HepG2 (cell line): ENCODE data around the gene MMP25. TPM values are rescaled to one million over a fixed set of nuclear protein-coding genes. Genes with fewer than 3 reads are reported as not detected.

Source experiments
- ARNT2 ChIP-seq: sonication (generic); formaldehyde crosslinking; IDR thresholded peaks from 2 replicates; pipeline ENCODE4 v1.8.0; 2022; ENCODE audit warnings: mild to moderate bottlenecking, low read depth, missing genetic modification reagents, moderate library complexity
- BHLHE40 ChIP-seq: IDR thresholded peaks from 2 replicates; pipeline ENCODE4 v1.6.1; 2011; ENCODE audit warnings: low read length, improper control_type of control experiment
- BORCS8-MEF2B ChIP-seq: sonication (generic); formaldehyde crosslinking; IDR thresholded peaks from 2 replicates; pipeline ENCODE4 v1.8.0; 2022; ENCODE audit warnings: mild to moderate bottlenecking, missing genetic modification reagents
- FLYWCH1 ChIP-seq: sonication (generic); formaldehyde crosslinking; IDR thresholded peaks from 2 replicates; pipeline ENCODE4 v1.8.1; 2023; ENCODE audit warnings: mild to moderate bottlenecking, missing genetic modification reagents
- GFI1 ChIP-seq: sonication (generic); formaldehyde crosslinking; IDR thresholded peaks from 2 replicates; pipeline ENCODE4 v1.5.0; 2020; ENCODE audit warnings: missing genetic modification reagents, mild to moderate bottlenecking, borderline replicate concordance
- KDM2A ChIP-seq: sonication (generic); formaldehyde crosslinking; IDR thresholded peaks from 2 replicates; pipeline ENCODE4 v1.4.0; 2020; ENCODE audit warnings: low read depth, missing genetic modification reagents, borderline replicate concordance
- NAIF1 ChIP-seq: sonication (generic); formaldehyde crosslinking; IDR thresholded peaks from 2 replicates; pipeline ENCODE4 v1.5.0; 2020; ENCODE audit warnings: mild to moderate bottlenecking, missing genetic modification reagents, borderline replicate concordance
- NR2F1 ChIP-seq, 2 experiments: fragments of 450-650 bp in 1 of 2; formaldehyde crosslinking in 1 of 2; IDR thresholded peaks; 2 replicates each; pipeline versions ENCODE4 v1.5.0 to v1.6.1; 2016 to 2020; ENCODE audit warnings: mild to moderate bottlenecking in 1 of 2, missing compliant biosample characterization in 1 of 2, missing genetic modification reagents in 1 of 2, moderate library complexity in 1 of 2
- SRF ChIP-seq: IDR thresholded peaks from 2 replicates; pipeline ENCODE4 v1.6.1; 2011; ENCODE audit warnings: mild to moderate bottlenecking, low read depth, low read length, moderate library complexity
- ZBTB20 ChIP-seq: sonication (generic); formaldehyde crosslinking; IDR thresholded peaks from 2 replicates; pipeline ENCODE4 v1.8.1; 2023; ENCODE audit warnings: missing genetic modification reagents, low read depth, mild to moderate bottlenecking, borderline replicate concordance
- ZBTB7A ChIP-seq: sonication (generic); formaldehyde crosslinking; IDR thresholded peaks from 2 replicates; pipeline ENCODE4 v1.8.0; 2022; ENCODE audit warnings: mild to moderate bottlenecking, missing genetic modification reagents
- polyA plus RNA-seq, 8 experiments: library from polyadenylated mRNA; depleted of rRNA in 3 of 8; stranded (reverse) in 7 of 8; unstranded in 1 of 8; fragments of >200 nt; fragmentation: Illumina TruSeq in 4 of 8; extraction: Trizol in 4 of 8; gene quantifications; 2 replicates each; pipeline versions ENCODE4 v1.2.1 to v1.2.3, GENCODE V29; 2011 to 2016; ENCODE audit warnings: low read depth in 4 of 8, missing spikeins in 1 of 8, mixed read lengths in 1 of 8; ENCODE audit not compliant: insufficient read depth in 1 of 8
- total RNA-seq, 5 experiments: library from RNA; depleted of rRNA; stranded (reverse); fragments of >200 nt; fragmentation: Illumina TruSeq; extraction: Trizol; gene quantifications; 2 replicates each; pipeline ENCODE4 v1.2.3, GENCODE V29; 2016; ENCODE audit warnings: low read depth in 1 of 5
- TF ChIP-seq, protein P1 (sequence below): sonication (generic); formaldehyde crosslinking; IDR thresholded peaks from 2 replicates; pipeline ENCODE4 v1.8.1; 2023; ENCODE audit warnings: mild to moderate bottlenecking, inconsistent platforms, moderate library complexity, missing genetic modification reagents, borderline replicate concordance
- TF ChIP-seq, protein P2 (sequence below): sonication (generic); formaldehyde crosslinking; IDR thresholded peaks from 2 replicates; pipeline ENCODE4 v1.8.0; 2022; ENCODE audit warnings: mild to moderate bottlenecking, missing genetic modification reagents; ENCODE audit not compliant: insufficient replicate concordance
- TF ChIP-seq, protein P3 (sequence below), 2 experiments: sonication (generic) in 1 of 2; formaldehyde crosslinking in 1 of 2; IDR thresholded peaks; 2 replicates each; pipeline versions ENCODE4 v1.4.0 to v1.6.1; 2016 to 2020; ENCODE audit warnings: borderline replicate concordance in 1 of 2, low read depth in 1 of 2, mild to moderate bottlenecking in 1 of 2, missing genetic modification reagents in 1 of 2
- TF ChIP-seq, protein P4 (sequence below): sonication (generic); formaldehyde crosslinking; conservative IDR thresholded peaks from 2 replicates; pipeline ENCODE4 v1.4.0; 2020; ENCODE audit warnings: missing genetic modification reagents

The MMP25 gene
- total and polyA plus RNA-seq, 2 of the 13 experiments (the other 11 are each of a cell fraction or from before 2014, with no cell fraction given): 0.04 to 0.08 TPM

DNA sequence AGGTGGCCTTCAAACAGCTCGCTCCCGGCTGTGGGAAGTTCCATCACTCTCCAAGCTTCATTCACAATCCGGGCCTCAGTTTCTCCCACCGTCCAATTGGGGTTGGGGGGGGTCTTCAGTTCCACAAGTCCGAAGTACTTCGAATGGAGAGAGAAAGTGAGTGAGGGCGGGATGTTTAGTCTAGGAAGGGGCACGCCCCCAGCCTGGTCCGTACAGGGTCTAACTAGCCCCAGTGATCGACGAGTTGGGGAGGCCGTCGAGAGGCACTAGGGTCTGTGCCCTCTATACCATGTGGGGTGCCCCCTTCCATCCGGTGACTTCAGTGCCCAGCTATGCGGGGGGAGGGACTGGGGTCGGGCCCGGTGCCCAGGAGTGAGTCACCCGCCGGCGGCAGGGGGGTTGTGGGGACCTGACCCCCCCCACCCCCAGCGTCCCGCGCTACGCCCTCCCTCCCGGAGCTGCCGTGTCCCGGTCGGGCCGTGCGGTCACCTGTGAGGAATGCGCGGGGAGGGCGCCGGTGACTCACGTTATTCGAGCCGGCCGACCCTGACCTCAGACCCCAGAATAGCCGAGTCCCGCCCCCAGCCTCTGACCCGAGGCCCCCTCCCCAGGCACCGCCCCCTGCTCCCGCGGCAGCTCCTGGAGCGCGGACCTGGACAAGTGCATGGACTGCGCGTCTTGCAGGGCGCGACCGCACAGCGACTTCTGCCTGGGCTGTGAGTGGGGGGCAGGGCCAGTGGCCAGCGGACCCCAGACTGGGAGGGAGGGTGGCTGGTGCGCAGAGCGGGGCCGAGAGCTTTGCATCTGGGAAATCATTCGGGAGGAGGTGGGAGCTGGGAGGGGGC lies 25.5 kb upstream of the MMP25 start (continued):
- TF ChIP-seq, protein P1, sequence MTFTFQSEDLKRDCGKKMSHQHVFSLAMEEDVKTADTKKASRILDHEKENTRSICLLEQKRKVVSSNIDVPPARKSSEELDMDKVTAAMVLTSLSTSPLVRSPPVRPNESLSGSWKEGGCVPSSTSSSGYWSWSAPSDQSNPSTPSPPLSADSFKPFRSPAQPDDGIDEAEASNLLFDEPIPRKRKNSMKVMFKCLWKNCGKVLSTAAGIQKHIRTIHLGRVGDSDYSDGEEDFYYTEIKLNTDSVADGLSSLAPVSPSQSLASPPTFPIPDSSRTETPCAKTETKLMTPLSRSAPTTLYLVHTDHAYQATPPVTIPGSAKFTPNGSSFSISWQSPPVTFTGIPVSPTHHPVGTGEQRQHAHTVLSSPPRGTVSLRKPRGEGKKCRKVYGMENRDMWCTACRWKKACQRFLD (CRISPR knock-in tag): peak; percentile 23; the same call in 1 of the 2 replicates
- TF ChIP-seq KDM2A (CRISPR knock-in tag) (peak; percentile 80; the same call in 1 of the 2 replicates), NAIF1 (CRISPR knock-in tag) (peak; percentile 46; the same call in 1 of the 2 replicates), ZBTB20 (peak; percentile 61; the same call in 1 of the 2 replicates), ARNT2 (CRISPR knock-in tag) (peak; percentile 57; the same call in 1 of the 2 replicates), SRF (no peak), ZBTB7A (CRISPR knock-in tag) (peak; percentile 83), BHLHE40 (peak; percentile 49; the same call in 1 of the 2 replicates), GFI1 (CRISPR knock-in tag) (peak; percentile 40; the same call in 1 of the 2 replicates), NR2F1 (CRISPR knock-in tag; IDR thresholded peaks at IDR 0.05) (peak; percentile 88 to 95; a peak in 3 of 4 replicates), BORCS8-MEF2B (peak; percentile 49; the same call in 1 of the 2 replicates), FLYWCH1 (CRISPR knock-in tag) (0 out of 2 replicates have a peak, but pooled peaks have one; percentile 17)
- TF ChIP-seq, protein P2, sequence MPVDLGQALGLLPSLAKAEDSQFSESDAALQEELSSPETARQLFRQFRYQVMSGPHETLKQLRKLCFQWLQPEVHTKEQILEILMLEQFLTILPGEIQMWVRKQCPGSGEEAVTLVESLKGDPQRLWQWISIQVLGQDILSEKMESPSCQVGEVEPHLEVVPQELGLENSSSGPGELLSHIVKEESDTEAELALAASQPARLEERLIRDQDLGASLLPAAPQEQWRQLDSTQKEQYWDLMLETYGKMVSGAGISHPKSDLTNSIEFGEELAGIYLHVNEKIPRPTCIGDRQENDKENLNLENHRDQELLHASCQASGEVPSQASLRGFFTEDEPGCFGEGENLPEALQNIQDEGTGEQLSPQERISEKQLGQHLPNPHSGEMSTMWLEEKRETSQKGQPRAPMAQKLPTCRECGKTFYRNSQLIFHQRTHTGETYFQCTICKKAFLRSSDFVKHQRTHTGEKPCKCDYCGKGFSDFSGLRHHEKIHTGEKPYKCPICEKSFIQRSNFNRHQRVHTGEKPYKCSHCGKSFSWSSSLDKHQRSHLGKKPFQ: no peak
- TF ChIP-seq, protein P3, sequence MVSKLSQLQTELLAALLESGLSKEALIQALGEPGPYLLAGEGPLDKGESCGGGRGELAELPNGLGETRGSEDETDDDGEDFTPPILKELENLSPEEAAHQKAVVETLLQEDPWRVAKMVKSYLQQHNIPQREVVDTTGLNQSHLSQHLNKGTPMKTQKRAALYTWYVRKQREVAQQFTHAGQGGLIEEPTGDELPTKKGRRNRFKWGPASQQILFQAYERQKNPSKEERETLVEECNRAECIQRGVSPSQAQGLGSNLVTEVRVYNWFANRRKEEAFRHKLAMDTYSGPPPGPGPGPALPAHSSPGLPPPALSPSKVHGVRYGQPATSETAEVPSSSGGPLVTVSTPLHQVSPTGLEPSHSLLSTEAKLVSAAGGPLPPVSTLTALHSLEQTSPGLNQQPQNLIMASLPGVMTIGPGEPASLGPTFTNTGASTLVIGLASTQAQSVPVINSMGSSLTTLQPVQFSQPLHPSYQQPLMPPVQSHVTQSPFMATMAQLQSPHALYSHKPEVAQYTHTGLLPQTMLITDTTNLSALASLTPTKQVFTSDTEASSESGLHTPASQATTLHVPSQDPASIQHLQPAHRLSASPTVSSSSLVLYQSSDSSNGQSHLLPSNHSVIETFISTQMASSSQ (IDR thresholded peaks at IDR 0.05; ENCODE audit: low read depth): 0 out of 2 replicates have a peak, but pooled peaks have one; percentile 23
- TF ChIP-seq, protein P3 (CRISPR knock-in tag; IDR thresholded peaks at IDR 0.05; ENCODE audit: borderline replicate concordance): peak; percentile 54; the same call in 1 of the 2 replicates
- TF ChIP-seq, protein P4, sequence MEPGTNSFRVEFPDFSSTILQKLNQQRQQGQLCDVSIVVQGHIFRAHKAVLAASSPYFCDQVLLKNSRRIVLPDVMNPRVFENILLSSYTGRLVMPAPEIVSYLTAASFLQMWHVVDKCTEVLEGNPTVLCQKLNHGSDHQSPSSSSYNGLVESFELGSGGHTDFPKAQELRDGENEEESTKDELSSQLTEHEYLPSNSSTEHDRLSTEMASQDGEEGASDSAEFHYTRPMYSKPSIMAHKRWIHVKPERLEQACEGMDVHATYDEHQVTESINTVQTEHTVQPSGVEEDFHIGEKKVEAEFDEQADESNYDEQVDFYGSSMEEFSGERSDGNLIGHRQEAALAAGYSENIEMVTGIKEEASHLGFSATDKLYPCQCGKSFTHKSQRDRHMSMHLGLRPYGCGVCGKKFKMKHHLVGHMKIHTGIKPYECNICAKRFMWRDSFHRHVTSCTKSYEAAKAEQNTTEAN (CRISPR knock-in tag): 0 out of 2 replicates have a peak, but pooled peaks have one; percentile 32
